Fibroblast of skin of back (primary cell): ENCODE data around the gene TMEM91. TPM values are rescaled to one million over a fixed set of nuclear protein-coding genes. Genes with fewer than 3 reads are reported as not detected.
"Not testable (repeated sequence)": the region's sequence is repeated elsewhere in the genome, so short reads cannot be mapped to it uniquely, and the experiment has no call there.

Source experiments
- DNase-seq: peaks from one replicate; pipeline ENCODE4 v3.0.0-alpha.2; 2013
- polyA plus RNA-seq, 2 experiments: library from polyadenylated mRNA; unstranded; fragments of 120-200 nt; gene quantifications; one replicate each; pipeline ENCODE4 v1.2.1, GENCODE V29; 2013; ENCODE audit not compliant: insufficient read length in 2 of 2

Gene TMEM91
- polyA plus RNA-seq (2013, experiment 1 of 2; ENCODE audit: insufficient read length): 5.2 TPM
- polyA plus RNA-seq (2013, experiment 2 of 2; ENCODE audit: insufficient read length): 5.2 TPM

DNA sequence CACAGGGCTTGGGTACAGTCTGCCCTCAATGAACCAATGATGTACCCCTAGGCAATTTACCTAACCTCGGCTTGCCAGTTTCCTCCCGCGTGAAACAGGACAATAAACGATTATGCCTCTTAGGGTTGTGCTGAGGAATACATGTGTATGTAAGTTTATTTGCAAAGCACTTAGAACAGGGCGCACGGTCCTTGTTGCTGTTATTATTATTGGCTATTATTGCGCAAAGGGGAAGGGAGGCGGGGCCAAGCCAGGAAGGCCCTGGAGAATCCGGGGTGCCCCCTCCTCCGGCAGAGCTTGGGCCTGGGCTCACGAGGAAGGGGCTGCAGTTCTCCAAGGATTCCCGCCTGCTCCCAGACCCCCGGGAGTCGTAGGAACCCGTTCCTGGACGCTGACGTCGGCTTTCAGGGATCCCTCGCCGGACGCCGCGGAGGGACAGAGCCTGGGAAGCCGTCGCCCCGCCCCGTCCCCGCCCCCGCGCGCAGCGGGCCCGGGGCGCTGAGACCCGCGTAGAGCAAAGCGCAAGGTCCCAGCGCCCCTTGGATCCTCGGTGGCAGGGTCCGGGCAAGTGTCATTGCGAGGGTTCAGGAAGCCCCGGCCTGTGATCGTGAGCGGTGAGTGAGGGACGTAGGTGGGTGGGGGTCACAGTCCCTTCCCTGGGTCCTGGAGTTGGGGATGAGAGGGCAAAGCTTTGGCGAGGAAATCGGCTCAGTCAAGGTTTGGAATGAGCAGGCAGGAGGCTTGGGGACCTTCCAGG, at the start of gene TMEM91:
TSS of gene TMEM91 (plus strand) at position 293 of the 757 bp plus-strand sequence. CDS start 1,777 bp downstream, outside the sequence.
- DNase-seq: no peak

DNA sequence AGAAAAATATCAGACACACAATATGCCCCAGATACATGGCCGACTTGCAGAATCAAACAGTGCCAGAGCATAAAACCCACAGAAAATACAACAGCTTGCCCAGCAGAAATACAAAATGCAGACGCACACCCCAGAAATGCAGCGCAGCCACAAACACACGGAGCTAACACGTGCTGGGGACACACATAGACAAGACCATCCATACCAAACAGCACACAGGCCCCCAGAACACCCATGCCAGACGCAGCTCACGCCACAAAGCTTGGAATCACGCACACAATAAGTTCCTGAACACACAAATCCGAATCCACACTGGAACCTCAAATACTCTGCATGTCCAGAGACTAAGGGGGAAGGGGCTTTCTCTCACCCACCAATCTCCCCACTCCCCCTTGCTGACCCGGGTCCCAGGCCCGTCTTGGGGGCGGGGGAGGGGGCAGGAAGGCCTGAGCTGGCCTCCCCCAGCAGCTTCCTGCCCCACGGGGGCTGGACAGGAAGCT, 49.2 kb upstream of the TMEM91 start:
- peak; percentile 39 for DNase-seq

DNA sequence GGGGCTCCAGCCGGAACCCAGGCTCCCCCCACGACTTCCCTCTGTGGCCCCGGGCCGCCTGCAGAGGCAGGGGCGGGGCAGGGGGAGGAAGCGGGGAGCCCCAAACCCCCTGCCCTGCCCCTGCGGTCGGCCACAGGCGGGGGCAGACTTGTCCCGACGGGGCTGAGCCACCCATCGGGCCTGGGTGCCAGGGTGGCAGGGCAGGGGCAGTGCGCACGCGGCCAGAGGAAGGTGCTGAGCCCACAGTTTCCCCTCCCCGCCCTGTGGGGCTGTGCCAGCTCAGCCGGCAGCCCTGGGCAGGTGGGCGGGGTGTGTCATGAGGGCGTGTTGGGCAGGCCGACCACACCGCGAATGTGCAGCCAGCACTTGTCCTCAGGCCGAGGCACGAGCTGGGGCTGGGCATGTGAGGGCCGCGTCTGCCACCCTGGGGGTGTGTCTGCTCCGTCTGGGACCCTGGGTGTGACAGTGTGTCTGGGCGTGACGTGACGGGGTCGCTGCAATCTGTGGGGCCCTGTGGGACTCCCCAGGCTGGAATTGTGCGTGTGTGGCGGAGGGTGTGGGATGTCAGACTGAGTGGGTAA, 48.7 kb upstream of the TMEM91 start:
- DNase-seq: peak; percentile 50

DNA sequence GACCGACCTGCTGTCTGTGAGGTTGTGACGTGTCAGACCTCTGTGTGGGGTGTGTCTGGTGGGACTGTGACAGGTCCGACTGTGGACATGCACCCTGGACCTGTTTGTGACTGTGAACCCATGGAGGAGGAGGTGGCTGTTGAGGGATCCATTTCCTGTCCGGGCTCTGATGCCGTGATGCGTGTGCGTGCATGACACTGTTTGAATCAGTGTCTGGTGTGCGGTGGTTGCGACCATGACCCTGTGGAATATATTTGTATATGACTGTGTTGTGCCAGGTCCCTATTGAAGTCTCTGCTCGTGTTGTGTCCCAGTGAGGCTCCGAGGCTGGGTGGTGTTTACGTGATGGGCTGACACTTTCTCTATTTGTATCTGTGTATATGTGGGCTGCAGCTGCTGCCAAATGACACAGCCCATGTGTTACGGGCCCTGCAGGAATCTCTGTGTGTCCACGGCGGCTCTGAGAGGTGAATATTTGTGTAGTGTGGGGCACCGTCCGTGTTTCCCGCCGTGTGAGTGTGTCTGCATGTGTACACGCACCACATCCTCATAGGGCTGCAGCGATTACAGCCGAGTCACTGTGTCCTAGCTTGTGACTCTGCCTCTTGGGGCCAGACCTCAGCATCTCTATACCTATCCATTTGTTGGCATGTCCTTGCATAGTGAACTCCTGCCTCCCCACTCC, 48.0 kb upstream of the TMEM91 start:
- peak; percentile 47 for DNase-seq

DNA sequence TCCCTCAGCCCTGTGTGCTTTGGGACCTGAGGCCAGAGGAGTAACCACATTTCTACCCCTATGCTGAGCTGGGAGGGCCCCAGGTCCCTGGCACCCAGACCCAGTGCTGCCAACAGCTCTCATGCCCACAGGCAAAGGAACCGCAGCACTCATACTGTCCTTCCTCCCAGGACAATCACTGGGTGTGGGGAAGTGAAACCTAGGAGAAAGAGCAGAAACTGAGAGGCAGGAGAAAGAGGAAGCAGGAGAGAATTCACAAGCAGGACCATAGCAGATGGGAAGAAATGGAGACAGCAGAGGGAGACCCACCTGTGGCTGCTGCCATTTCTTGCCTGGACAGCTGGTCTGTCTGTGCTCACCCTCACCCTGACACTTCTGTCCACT, 47.5 kb upstream of the TMEM91 start:
- DNase-seq: no peak

DNA sequence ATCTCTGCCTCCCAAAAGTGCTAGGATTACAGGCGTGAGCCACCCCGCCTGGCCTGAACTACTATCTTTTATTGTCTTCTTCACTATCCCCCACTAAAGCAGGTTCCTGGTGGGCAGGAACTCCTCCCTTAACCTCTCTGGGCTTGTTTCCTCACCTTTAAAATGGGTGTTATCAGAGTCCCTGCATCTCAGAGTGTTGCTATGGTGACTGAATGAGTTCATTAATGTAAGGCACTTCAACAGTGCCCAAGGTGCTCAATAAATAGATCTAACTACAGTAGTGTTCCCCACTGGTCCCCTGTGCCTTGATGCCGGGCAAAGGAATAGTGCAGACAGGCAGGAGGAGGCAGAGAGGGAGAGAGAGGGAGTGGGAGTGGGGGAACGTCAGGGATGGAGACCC, 45.9 kb upstream of the TMEM91 start:
- no peak for DNase-seq

DNA sequence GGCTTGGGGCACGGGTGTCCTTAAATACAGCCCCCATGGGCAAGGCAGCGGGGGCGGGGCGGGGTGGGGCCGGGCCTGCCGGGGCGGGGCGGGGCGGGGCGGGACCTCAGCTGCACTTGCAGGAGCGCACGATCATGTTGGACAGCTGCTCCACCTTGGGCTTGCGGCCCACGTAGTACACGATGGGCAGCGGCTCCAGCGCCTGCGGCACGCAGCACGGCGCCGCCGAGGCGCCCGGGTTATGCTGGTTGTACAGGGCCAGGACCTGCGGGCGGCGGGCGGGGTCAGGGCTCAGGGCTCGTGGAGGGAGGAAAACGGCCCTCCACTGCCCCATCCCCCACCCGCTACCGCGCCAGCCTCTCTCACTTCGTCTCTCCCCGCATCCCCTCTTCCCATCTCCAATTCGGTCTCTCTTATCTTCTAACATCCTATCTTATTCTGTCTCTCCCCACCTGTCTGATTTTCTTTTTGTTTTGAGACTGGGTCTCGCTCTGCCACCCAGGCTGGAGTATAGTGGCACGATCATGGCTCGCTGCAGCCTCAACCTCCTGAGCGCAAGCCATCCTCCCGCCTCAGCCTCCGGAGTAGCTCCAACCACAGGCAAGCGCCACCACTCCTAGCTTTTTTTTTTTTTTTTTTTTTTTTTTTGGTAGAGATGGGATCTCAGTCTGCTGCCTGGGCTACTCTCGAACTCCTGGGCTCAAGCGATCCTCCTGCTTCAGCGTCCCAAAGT, 45.2 kb upstream of the TMEM91 start:
- DNase-seq: no peak

DNA sequence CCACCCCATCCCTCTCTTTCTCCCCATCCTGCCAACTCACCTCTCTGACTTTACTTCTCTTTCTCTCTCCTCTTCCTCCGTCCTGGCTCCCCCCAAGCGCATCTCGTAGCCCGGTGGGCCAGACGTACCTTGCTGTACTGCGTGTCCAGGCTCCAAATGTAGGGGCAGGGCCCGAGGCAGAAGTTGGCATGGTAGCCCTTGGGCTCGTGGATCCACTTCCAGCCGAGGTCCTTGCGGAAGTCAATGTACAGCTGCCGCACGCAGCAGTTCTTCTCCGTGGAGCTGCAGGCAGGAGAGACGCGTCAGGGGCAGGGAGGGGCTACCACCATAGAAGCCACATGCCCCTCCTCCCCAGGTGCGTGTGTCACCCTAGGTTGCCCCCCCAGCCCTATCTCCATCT, 44.3 kb upstream of the TMEM91 start:
- no peak for DNase-seq

DNA sequence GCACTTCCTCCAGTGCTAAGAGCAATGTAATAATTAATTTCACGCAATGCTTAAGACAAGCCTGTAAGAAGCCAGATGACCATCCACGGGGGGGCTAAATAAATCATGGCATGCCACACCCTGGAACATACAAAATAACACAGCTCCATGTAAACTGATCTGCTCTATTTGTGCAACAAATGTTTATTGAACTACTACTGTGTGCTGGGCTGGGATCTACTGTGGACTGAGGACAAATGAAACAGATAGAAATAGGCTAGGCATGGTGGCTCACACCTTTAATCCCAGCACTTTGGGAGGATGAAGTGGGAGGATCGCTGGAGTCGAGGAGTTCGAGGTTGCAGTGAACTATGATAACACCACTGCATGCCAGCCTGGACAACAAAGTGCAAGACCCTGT, 43.9 kb upstream of the TMEM91 start:
- DNase-seq: no peak

DNA sequence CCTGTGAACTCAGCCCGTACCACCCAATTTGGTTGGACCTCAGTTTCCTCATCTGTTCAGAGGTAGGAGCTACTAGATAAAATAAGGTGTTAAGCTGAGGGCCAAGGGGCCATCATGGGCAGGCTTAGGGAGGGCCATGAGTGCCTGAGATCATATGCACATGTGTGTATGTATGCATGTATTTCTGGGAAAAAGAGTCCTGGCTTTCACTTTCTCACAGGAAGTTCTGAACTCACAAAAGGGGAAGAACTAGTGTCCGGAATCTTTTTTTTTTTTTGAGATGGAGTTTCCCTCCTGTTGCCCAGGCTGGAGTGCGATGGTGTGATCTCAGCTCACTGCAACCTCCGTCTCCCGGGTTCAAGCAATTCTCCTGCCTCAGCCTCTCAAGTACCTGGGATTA, 41.5 kb upstream of the TMEM91 start:
- no peak for DNase-seq

DNA sequence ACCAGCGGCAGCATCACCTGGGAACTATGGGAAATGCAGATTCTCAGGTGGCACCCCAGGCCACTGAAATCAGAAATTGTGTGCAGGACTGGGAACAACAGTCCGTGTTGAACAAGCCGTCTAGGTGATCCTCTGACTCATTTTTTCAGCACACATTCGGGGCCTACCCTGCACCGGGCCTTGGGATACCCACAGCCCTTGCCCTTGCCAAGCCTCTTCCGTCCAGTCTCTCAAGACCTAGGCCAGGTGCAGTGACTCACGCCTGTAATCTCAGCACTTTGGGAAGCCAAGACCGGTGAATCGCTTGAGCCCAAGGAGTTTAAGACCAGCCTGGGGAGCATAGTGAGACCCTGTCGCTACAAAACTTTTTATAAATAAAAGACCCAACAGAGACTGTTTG, 40.9 kb upstream of the TMEM91 start:
- no peak for DNase-seq

DNA sequence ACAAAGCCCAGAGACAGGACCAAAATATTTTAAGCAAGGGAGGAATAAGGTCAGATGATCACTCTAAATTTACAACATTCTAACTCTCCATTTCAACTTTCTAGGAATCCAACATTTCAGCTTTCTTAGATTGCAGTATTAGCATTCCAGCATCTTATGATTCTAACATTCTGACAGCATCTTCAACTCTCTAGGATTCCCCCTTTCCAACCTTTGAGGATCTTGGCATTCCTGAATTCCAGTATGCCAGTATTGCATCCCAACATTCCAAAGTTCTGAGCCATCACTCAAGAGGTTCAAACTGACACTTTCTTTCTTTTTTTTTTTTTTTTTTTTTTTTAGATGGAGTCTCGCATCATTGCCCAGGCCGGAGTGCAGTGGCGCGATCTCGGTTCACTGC, 36.4 kb upstream of the TMEM91 start:
- DNase-seq: peak; percentile 94

DNA sequence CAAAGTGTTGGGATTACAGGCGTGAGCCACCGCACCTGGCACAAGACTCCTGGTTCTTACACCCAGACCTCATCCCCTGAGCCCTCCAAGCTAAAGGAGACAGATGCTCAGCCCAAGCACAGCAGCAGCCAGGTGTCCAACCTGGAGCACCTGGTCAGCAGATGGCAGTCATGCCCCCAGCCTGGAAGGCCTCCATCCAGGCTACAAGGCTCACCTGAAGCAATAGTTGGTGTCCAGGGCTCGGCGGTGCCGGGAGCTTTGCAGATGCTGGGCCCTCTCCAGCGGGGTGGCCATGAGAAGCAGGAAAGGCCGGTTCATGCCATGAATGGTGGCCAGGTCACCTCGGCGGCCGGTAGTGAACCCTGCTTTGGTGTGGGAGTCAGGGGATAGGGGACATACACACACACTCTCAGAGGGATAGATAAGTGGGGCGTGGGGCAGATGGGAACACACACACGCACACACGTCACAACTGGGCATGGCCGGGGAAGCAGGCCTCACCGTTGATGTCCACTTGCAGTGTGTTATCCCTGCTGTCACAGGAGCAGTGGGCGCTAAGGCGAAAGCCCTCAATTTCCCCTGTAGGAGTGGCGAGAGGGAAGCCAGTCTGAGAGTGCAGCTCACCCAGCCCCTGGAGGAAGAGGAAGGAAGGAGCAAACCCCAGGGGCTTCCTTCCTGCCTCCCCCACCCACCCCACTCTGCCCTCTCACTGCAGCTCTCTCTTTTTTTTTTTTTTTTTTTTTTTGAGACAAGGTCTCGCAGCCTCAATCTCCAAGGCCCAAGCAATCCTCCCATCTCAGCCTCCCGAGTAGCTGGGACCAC, 34.5 kb upstream of the TMEM91 start:
- DNase-seq: no peak

DNA sequence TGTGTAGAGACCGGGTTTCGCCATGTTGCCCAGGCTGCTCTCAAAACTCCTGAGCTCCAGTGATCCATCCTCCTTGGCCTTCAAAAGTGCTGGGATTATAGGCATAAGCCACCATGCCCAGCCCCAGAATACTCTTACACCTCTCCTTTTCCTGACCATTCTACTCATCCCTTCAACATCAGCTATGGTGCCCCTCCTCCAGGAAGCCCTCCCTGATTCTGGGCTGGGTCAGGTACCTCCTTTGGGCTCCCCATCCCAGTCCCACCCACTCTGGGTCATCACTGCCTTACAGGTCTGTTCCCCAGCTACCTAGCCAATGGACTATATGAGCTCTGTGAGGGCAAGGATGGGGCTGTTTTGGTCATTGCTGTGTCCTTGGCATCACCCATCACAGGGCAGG, 32.2 kb upstream of the TMEM91 start:
- no peak for DNase-seq

DNA sequence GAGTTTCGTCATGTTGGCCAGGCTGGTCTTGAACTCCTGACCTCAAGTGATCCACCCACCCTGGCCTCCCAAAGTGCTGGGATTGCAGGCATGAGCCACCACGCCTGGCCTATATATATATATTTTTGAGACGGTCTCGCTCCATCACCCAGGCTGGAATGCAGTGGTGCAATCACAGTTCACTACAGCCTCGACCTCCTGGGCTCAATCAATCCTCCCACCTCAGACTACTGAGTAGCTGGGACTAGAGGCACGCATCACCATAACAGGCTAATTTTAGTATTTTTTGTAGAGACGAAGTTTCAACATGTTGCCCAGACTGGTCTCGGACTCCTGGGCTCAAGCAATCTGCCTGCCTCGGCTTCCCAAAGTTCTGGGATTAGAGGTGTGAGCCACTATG, 29.4 kb upstream of the TMEM91 start:
- not testable (repeated sequence) for DNase-seq

DNA sequence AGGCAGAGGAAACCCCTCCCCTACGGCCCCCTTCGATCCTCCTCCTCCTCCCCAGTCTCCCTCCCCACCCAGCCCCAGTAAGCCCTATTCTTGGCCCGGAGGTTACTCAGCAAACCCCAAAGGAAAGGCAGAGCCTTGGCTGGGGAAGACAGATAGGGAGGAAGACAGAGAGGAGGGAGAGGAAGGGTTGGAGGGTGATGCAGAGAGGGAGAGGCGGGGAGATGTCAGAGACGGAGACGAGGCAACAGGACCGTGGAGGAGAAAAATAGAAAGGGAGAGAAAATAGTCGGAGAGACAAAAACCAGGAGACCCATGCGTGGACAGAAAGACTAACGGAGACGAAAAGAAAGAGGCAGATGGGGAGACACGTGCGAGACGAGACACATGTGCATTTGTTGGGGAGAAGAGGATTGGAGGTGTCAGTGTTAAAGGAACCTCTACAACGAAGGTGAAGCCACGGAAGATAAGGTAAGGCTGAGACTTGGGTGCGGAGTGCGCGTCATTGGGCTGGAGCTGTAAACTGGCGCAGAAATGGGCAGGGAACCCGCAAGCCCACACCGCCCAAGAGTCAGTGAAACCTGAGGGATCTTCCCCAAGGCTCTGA, 25.5 kb upstream of the TMEM91 start:
- DNase-seq: peak; percentile 49

DNA sequence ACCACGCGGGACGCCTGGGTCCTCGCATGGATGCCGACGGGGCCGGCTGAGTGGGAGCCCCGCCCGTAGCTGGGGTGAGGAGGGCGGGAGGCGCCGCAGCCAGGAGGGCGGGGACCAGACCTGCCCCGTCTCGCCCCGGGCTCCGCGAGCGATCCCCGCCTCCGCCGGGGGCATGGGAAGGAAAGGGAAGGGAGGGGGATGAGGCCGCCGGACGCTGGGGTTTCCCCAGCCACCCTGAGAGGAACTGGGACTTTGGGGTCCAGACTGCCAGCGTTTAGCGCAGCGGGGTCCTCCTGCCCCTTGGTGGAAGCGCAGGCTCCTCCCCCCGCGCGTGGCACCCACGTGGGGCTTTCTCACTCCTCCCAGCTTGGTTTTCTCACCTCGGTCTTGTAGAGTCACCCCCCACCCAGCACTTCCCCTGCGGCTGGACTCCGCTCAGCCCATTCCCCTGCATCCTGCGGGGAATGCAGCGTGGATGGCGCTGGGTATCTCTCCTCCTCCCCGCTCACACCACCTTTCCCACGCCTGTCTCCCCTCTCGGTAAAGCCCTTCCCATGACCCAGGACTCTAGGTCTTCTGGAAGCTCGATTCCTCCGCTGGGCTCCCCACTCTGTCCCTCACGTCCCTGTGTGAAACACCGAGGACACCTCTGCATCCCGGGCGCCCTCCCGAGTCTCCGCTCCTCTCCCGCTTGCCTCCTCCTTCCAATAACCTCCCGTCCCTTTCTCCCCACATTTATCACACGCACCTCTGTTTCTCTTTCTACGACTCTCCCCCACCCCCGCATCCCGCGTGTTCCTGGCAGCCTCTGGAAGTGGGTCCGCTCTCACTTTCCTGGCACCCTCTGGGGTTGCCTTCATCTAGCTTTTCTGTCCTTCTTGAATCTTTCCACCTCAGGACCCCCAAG, 24.7 kb upstream of the TMEM91 start:
- DNase-seq: peak; percentile 61

DNA sequence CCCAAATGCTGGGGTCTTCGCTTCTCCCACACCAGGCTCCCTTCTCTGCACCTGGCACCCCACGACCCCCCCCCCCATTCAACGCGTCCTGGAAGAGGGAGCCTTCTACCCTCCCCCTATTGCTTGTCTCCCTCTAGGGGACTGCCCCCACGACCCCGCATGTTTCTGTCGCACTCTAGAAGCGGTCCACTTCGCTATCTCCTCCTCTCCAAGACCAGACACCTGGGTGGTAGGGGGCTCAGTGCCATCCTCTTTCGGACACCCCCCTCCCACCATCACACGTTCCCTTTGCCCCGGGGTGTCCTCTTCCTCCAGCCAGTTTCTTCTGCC, 24.1 kb upstream of the TMEM91 start:
- no peak for DNase-seq

DNA sequence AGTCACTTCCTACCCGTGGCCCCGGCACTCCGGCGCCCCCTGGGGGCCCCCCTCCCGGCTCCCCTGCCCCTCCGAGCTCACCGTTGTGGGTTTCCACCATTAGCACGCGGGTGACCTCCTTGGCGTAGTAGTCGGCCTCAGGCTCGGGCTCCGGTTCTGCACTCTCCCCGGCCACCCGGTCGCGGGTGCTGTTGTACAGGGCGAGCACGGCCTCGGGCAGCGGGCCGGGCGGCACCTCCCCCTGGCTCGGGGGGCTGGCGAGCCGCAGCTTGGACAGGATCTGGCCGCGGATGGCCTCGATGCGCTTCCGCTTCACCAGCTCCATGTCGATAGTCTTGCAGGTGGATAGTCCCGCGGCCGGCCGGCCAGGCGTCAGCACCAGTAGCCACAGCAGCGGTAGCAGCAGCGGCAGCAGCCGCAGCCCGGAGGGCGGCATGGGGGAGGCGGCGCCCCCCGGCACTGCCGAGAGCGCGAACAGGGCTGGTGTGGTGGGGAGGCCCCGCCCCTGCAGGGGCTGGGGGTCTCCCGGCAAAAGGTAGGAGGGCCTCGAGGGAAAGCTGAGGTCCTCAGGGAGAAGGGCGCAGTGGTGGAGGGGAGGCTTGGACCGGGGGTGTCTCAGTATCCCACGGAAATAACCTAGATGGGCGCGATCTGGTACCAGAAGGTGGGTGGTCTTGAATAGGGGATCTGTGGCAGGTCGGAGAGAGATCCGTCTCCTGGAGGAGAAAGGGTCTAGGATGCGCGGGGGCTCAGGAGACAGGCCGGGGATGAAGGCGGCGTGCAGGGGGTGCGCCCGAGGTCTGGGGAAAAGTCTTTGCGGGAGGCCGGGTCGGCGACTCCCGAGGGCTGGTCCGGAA, 23.5 kb upstream of the TMEM91 start:
- DNase-seq: peak; percentile 52
